HepG2 (cell line): ENCODE measurements around the gene ECHS1. TPM values are rescaled to one million over a fixed set of nuclear protein-coding genes. Genes with fewer than 3 reads are reported as not detected.

Experiments
- ATM ChIP-seq: fragments of 450-650 bp; IDR thresholded peaks from 2 replicates; pipeline ENCODE4 v1.7.1; 2017; ENCODE audit warnings: mild to moderate bottlenecking, borderline replicate concordance
- CBX5 ChIP-seq: sonication (generic); formaldehyde crosslinking; IDR thresholded peaks from 2 replicates; pipeline ENCODE4 v1.4.0; 2020; ENCODE audit warnings: missing genetic modification reagents, borderline replicate concordance
- CENPBD1 ChIP-seq: sonication (generic); formaldehyde crosslinking; IDR thresholded peaks from 2 replicates; pipeline ENCODE4 v1.8.0; 2022; ENCODE audit warnings: missing genetic modification reagents, low read depth, mild to moderate bottlenecking, borderline replicate concordance
- DMTF1 ChIP-seq: sonication (generic); formaldehyde crosslinking; IDR thresholded peaks from 2 replicates; pipeline ENCODE4 v1.4.0; 2020; ENCODE audit warnings: mild to moderate bottlenecking, missing genetic modification reagents
- DNMT1 ChIP-seq: sonication (generic); formaldehyde crosslinking; IDR thresholded peaks from 2 replicates; pipeline ENCODE4 v1.5.1; 2020; ENCODE audit warnings: mild to moderate bottlenecking, missing genetic modification reagents
- DNMT3B ChIP-seq: conservative IDR thresholded peaks from 2 replicates; pipeline ENCODE4 v1.6.1; 2016; ENCODE audit warnings: missing biosample characterization, control low read depth
- PRDM15 ChIP-seq: sonication (generic); formaldehyde crosslinking; IDR thresholded peaks from 2 replicates; pipeline ENCODE4 v1.4.0; 2020; ENCODE audit warnings: missing genetic modification reagents
- TBP ChIP-seq: sonication (generic); formaldehyde crosslinking; IDR thresholded peaks from 2 replicates; pipeline ENCODE4 v1.5.0; 2020; ENCODE audit warnings: missing genetic modification reagents
- TP53 ChIP-seq: sonication (generic); formaldehyde crosslinking; conservative IDR thresholded peaks from 2 replicates; pipeline ENCODE4 v1.4.0; 2020; ENCODE audit warnings: missing genetic modification reagents
- ZBTB40 ChIP-seq, 2 experiments: fragments of 450-650 bp in 1 of 2; sonication (generic) in 1 of 2; formaldehyde crosslinking in 1 of 2; IDR thresholded peaks; 2 replicates each; pipeline versions ENCODE4 v1.6.1 to v1.8.0; 2016 to 2022; ENCODE audit warnings: antibody characterized with exemption in 1 of 2, mild to moderate bottlenecking in 1 of 2, missing genetic modification reagents in 1 of 2
- ZNF264 ChIP-seq: sonication (generic); formaldehyde crosslinking; IDR thresholded peaks from 2 replicates; pipeline ENCODE4 v1.4.0; 2020; ENCODE audit warnings: missing genetic modification reagents
- ZNF747 ChIP-seq: sonication (generic); formaldehyde crosslinking; IDR thresholded peaks from 2 replicates; pipeline ENCODE4 v1.8.1; 2023; ENCODE audit warnings: missing genetic modification reagents, mild to moderate bottlenecking, borderline replicate concordance
- polyA plus RNA-seq, 8 experiments: library from polyadenylated mRNA; depleted of rRNA in 3 of 8; stranded (reverse) in 7 of 8; unstranded in 1 of 8; fragments of >200 nt; fragmentation: Illumina TruSeq in 4 of 8; extraction: Trizol in 4 of 8; gene quantifications; 2 replicates each; pipeline versions ENCODE4 v1.2.1 to v1.2.3, GENCODE V29; 2011 to 2016; ENCODE audit warnings: low read depth in 4 of 8, missing spikeins in 1 of 8, mixed read lengths in 1 of 8; ENCODE audit not compliant: insufficient read depth in 1 of 8
- total RNA-seq, 5 experiments: library from RNA; depleted of rRNA; stranded (reverse); fragments of >200 nt; fragmentation: Illumina TruSeq; extraction: Trizol; gene quantifications; 2 replicates each; pipeline ENCODE4 v1.2.3, GENCODE V29; 2016; ENCODE audit warnings: low read depth in 1 of 5

Gene ECHS1
- total and polyA plus RNA-seq, 2 of the 13 experiments (the other 11 are each of a cell fraction or from before 2014, with no cell fraction given), result 32.7 to 195 TPM

- TF ChIP-seq TP53 (CRISPR knock-in tag), result 0 out of 2 replicates have a peak, but pooled peaks have one; percentile 58
- TF ChIP-seq ZNF747, result no peak
- 0 out of 2 replicates have a peak, but pooled peaks have one; percentile 24 for TF ChIP-seq DNMT1 (CRISPR knock-in tag)
- TF ChIP-seq CBX5, result peak; percentile 40; the same call in 1 of the 2 replicates
- TF ChIP-seq PRDM15 (CRISPR knock-in tag), result peak; percentile 3; the same call in 1 of the 2 replicates
- TF ChIP-seq ZNF264 (CRISPR knock-in tag), result peak; percentile 38; the same call in 1 of the 2 replicates
- TF ChIP-seq DMTF1 (CRISPR knock-in tag), result no peak
- TF ChIP-seq ZBTB40 (IDR thresholded peaks at IDR 0.05), result no peak
- TF ChIP-seq ZBTB40 (CRISPR knock-in tag; IDR thresholded peaks at IDR 0.05), result peak; percentile 29; the same call in 1 of the 2 replicates
- no peak for TF ChIP-seq CENPBD1 (CRISPR knock-in tag)
- no peak for TF ChIP-seq DNMT3B (CRISPR knock-in tag)
- TF ChIP-seq TBP (CRISPR knock-in tag), result no peak
- TF ChIP-seq ATM, result no peak
Observed at GRCh38 chr10:133378251-133379096, 5.3 kb upstream of the ECHS1 start (continued).
